8988T (cell line): ENCODE data around the gene GDF15.
"Not testable (repeated sequence)": the region's sequence is repeated elsewhere in the genome, so short reads cannot be mapped to it uniquely, and the experiment has no call there.

ENCODE experiments used
- DNase-seq: peaks from one replicate; pipeline ENCODE4 v3.0.0; 2011

The GDF15 gene

GRCh38 chr19:18364277-18364825 lies 21.6 kb upstream of the GDF15 start:
- not testable (repeated sequence) for DNase-seq

GRCh38 chr19:18364826-18365528 lies 21.0 kb upstream of the GDF15 start:
- peak; percentile 65 for DNase-seq

GRCh38 chr19:18366021-18366435 lies 19.9 kb upstream of the GDF15 start:
- no peak for DNase-seq

- no peak for DNase-seq
Observed at GRCh38 chr19:18368504-18369222, 17.3 kb upstream of the GDF15 start.

GRCh38 chr19:18373407-18373891 lies 12.5 kb upstream of the GDF15 start:
- DNase-seq: no peak

- peak; percentile 85 for DNase-seq
Observed at GRCh38 chr19:18373892-18374629, 11.9 kb upstream of the GDF15 start.

- DNase-seq: no peak
Observed at GRCh38 chr19:18377026-18377425, 8.9 kb upstream of the GDF15 start.

- DNase-seq: no peak
Observed at GRCh38 chr19:18379803-18380747, 5.9 kb upstream of the GDF15 start.

GRCh38 chr19:18380843-18381242 lies 5.1 kb upstream of the GDF15 start:
- DNase-seq: no peak

GRCh38 chr19:18383622-18384021 lies 2.3 kb upstream of the GDF15 start:
- not testable (repeated sequence) for DNase-seq

- DNase-seq: no peak
Observed at GRCh38 chr19:18384775-18385174, 1.2 kb upstream of the GDF15 start.

GRCh38 chr19:18385359-18385674 lies 641 bp upstream of the GDF15 start:
- DNase-seq: no peak

GRCh38 chr19:18386543-18387271 lies 749 bp downstream of the GDF15 start:
- DNase-seq: no peak

- peak; percentile 92 for DNase-seq
Observed at GRCh38 chr19:18388100-18388959, 2.4 kb downstream of the GDF15 start.

GRCh38 chr19:18388960-18389725 lies 3.2 kb downstream of the GDF15 start:
- DNase-seq: no peak

- no peak for DNase-seq
Observed at GRCh38 chr19:18389726-18390064, 3.7 kb downstream of the GDF15 start.

GRCh38 chr19:18390065-18390907 lies 4.3 kb downstream of the GDF15 start:
- no peak for DNase-seq

- no peak for DNase-seq
Observed at GRCh38 chr19:18391509-18392075, 5.6 kb downstream of the GDF15 start.

- no peak for DNase-seq
Observed at GRCh38 chr19:18392417-18392816, 6.5 kb downstream of the GDF15 start.
